SU-DHL-6 (cell line): ENCODE measurements around the gene AP3D1.

Experiments used
- CTCF ChIP-seq: fragments of 200-600 bp; sonication (generic); IDR thresholded peaks from one replicate; pipeline ENCODE4 v1.5.1; 2017; ENCODE audit warnings: antibody characterized with exemption, mild to moderate bottlenecking, low read length, moderate library complexity; ENCODE audit not compliant: insufficient read depth, poor library complexity, severe bottlenecking
- EZH2phosphoT487 ChIP-seq: fragments of 200-600 bp; sonication (generic), shearing (Covaris generic); conservative IDR thresholded peaks from 2 replicates; pipeline ENCODE4 v1.6.1; 2018; ENCODE audit warnings: mild to moderate bottlenecking, antibody characterized with exemption, low read length, moderate library complexity, mixed read lengths

- TF ChIP-seq CTCF (peak; percentile 61), EZH2phosphoT487 (no peak)
Measured at GRCh38 chr19:2110822-2111221, 40.5 kb downstream of the AP3D1 start.
